GM10266 (cell line): ENCODE results near the gene KRT20.
A peak's percentile ranks its signal among the peaks of the same experiment; 100 is the strongest.

Experiments
- DNase-seq: peaks from one replicate; pipeline ENCODE4 v3.0.0; 2012; ENCODE audit errors: extremely low spot score
- CTCF ChIP-seq: IDR thresholded peaks from 2 replicates; pipeline ENCODE4 v1.5.1; 2012; ENCODE audit warnings: mild to moderate bottlenecking, low read depth; ENCODE audit not compliant: control insufficient read depth, insufficient read depth; ENCODE audit errors: missing control alignments

The KRT20 gene

GRCh38 chr17:40916366-40916765 is 31.3 kb upstream of the KRT20 start:
- DNase-seq: no peak
- no peak for TF ChIP-seq CTCF

- DNase-seq: peak; percentile 44
- TF ChIP-seq CTCF: no peak
Observed at GRCh38 chr17:40915721-40916256, 30.7 kb upstream of the KRT20 start.

GRCh38 chr17:40915199-40915661 is 30.2 kb upstream of the KRT20 start:
- TF ChIP-seq CTCF: no peak
- DNase-seq: peak; percentile 59

- no peak for TF ChIP-seq CTCF
- DNase-seq: no peak
Observed at GRCh38 chr17:40914075-40914855, 29.2 kb upstream of the KRT20 start.

GRCh38 chr17:40912486-40913210 is 27.6 kb upstream of the KRT20 start:
- DNase-seq: no peak

GRCh38 chr17:40910441-40910841 is 25.4 kb upstream of the KRT20 start:
- no peak for DNase-seq
- TF ChIP-seq CTCF: no peak

More at GRCh38 chr17:40912486-40913210, 27.6 kb upstream of the KRT20 start:
- no peak for TF ChIP-seq CTCF
